Breast epithelium (tissue), 3 donors: Measurements from ENCODE around the gene MCRIP1.

Experiments
- POLR2A ChIP-seq: fragments of 450-650 bp; IDR thresholded peaks from one replicate; pipeline ENCODE4 v1.6.1; 2016; ENCODE audit warnings: antibody characterized with exemption, mild to moderate bottlenecking, moderate library complexity
- POLR2AphosphoS5 ChIP-seq, 3 donors: sonication (generic); formaldehyde crosslinking; IDR thresholded peaks; one replicate each; pipeline ENCODE4 v1.6.1; 2017; ENCODE audit warnings: antibody characterized with exemption in 3 of 3
- TF ChIP-seq, protein P1 (sequence below), 3 donors: fragments of 450-650 bp; IDR thresholded peaks; one replicate each; pipeline ENCODE4 v1.5.1; 2016 to 2017; ENCODE audit warnings: antibody characterized with exemption in 3 of 3, mild to moderate bottlenecking in 3 of 3, moderate library complexity in 3 of 3

DNA sequence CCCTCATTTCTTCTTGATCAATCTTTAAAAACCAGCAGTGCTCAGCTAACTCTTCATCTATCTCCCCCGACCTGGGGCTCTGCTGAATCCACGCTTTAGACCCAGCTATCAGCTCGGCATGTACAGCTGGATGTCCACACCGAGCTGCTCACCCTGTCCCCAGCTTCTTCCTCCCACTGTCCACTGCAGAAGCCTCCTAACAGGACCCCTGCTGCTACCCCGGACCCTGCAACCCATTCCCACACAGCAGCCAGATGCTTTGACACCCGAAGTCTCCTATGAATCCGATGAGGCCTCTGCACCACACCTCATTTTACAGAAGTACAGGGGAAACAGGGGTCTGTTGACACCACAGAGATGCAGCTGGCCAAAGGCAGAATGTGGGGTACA is 15.3 kb downstream of the MCRIP1 start:
- TF ChIP-seq, protein P1, sequence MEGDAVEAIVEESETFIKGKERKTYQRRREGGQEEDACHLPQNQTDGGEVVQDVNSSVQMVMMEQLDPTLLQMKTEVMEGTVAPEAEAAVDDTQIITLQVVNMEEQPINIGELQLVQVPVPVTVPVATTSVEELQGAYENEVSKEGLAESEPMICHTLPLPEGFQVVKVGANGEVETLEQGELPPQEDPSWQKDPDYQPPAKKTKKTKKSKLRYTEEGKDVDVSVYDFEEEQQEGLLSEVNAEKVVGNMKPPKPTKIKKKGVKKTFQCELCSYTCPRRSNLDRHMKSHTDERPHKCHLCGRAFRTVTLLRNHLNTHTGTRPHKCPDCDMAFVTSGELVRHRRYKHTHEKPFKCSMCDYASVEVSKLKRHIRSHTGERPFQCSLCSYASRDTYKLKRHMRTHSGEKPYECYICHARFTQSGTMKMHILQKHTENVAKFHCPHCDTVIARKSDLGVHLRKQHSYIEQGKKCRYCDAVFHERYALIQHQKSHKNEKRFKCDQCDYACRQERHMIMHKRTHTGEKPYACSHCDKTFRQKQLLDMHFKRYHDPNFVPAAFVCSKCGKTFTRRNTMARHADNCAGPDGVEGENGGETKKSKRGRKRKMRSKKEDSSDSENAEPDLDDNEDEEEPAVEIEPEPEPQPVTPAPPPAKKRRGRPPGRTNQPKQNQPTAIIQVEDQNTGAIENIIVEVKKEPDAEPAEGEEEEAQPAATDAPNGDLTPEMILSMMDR (IDR thresholded peaks at IDR 0.05) = no peak
- TF ChIP-seq POLR2A = no peak
- no peak for TF ChIP-seq POLR2AphosphoS5 (IDR thresholded peaks at IDR 0.05)
